WTC11 (cell line): ENCODE measurements around the gene TBL1X. TPM values are rescaled to one million over a fixed set of nuclear protein-coding genes. Genes with fewer than 3 reads are reported as not detected.
"Not testable (repeated sequence)": the region's sequence is repeated elsewhere in the genome, so short reads cannot be mapped to it uniquely, and the experiment has no call there.

ENCODE experiments used
- ATAC-seq: fragments of 200-7000 bp; cut with Tn5 transposase; 2 replicates; pipeline ENCODE4 v1.10.0; 2021; ENCODE audit warnings: mild to moderate bottlenecking, moderate library complexity
- CTCF ChIA-PET: fragments of 300-600 bp; sonication (Branson Sonifier 250); formaldehyde crosslinking; loops from one replicate; lab custom pipeline; 2021; ENCODE audit warnings: antibody characterized with exemption; lab: Charles Lee
- POLR2A ChIA-PET: fragments of 350-600 bp; sonication (Branson Sonifier 250); formaldehyde crosslinking; loops from one replicate; lab custom pipeline; 2021; ENCODE audit warnings: antibody characterized with exemption; lab: Charles Lee
- DNase-seq: peaks from one replicate; pipeline ENCODE4 v3.0.0; 2021; ENCODE audit warnings: low spot score
- H3K27ac Mint-ChIP-seq: 2 replicates; pipeline ENCODE4 v1.8.0; 2021; ENCODE audit warnings: mixed read lengths
- H3K27me3 Mint-ChIP-seq: 2 replicates; pipeline ENCODE4 v1.8.0; 2021; ENCODE audit warnings: low read depth, mild to moderate bottlenecking, moderate library complexity, mixed read lengths
- H3K36me3 Mint-ChIP-seq: 2 replicates; pipeline ENCODE4 v1.8.0; 2021; ENCODE audit warnings: mixed read lengths
- H3K4me1 Mint-ChIP-seq: 2 replicates; pipeline ENCODE4 v1.8.0; 2022; ENCODE audit warnings: mixed read lengths
- H3K4me3 Mint-ChIP-seq: 2 replicates; pipeline ENCODE4 v1.8.0; 2021; ENCODE audit warnings: mild to moderate bottlenecking, moderate library complexity, mixed read lengths
- H3K9me3 Mint-ChIP-seq: 2 replicates; pipeline ENCODE4 v1.8.0; 2021; ENCODE audit warnings: mixed read lengths
- ARID4B ChIP-seq: sonication (generic); formaldehyde crosslinking; IDR thresholded peaks from 2 replicates; pipeline ENCODE4 v1.8.0; 2023; ENCODE audit warnings: missing genetic modification reagents, mild to moderate bottlenecking, borderline replicate concordance
- CREB1 ChIP-seq: sonication (generic); formaldehyde crosslinking; IDR thresholded peaks from 2 replicates; pipeline ENCODE4 v1.8.0; 2023; ENCODE audit warnings: mild to moderate bottlenecking, missing genetic modification reagents
- E2F5 ChIP-seq: sonication (generic); formaldehyde crosslinking; IDR thresholded peaks from 2 replicates; pipeline ENCODE4 v1.8.1; 2022; ENCODE audit warnings: mild to moderate bottlenecking, moderate library complexity, missing genetic modification reagents
- FOXK1 ChIP-seq: sonication (generic); formaldehyde crosslinking; IDR thresholded peaks from 2 replicates; pipeline ENCODE4 v1.8.0; 2022; ENCODE audit warnings: mild to moderate bottlenecking, moderate library complexity, missing genetic modification reagents
- HMGXB4 ChIP-seq: sonication (generic); formaldehyde crosslinking; IDR thresholded peaks from 2 replicates; pipeline ENCODE4 v1.8.1; 2023; ENCODE audit warnings: mild to moderate bottlenecking, moderate library complexity, missing genetic modification reagents
- PRDM15 ChIP-seq: sonication (generic); formaldehyde crosslinking; IDR thresholded peaks from 2 replicates; pipeline ENCODE4 v1.8.0; 2022; ENCODE audit warnings: missing genetic modification reagents
- SOX15 ChIP-seq: fragments of 250-450 bp; sonication (Bioruptor Pico); IDR thresholded peaks from 2 replicates; pipeline ENCODE4 v1.9.0; 2021; ENCODE audit warnings: mild to moderate bottlenecking
- TCF7 ChIP-seq: sonication (generic); formaldehyde crosslinking; IDR thresholded peaks from 2 replicates; pipeline ENCODE4 v1.8.0; 2022; ENCODE audit warnings: mild to moderate bottlenecking, low read depth, missing genetic modification reagents, moderate library complexity
- TP53 ChIP-seq: sonication (generic); formaldehyde crosslinking; IDR thresholded peaks from 2 replicates; pipeline ENCODE4 v1.8.1; 2023; ENCODE audit warnings: mild to moderate bottlenecking, missing genetic modification reagents
- total RNA-seq: library from RNA; stranded (reverse); gene quantifications from 3 replicates; pipeline ENCODE4 v1.2.3, GENCODE V29; 2021
- TF ChIP-seq, protein P1 (sequence below): sonication (generic); formaldehyde crosslinking; IDR thresholded peaks from 2 replicates; pipeline ENCODE4 v1.8.1; 2022; ENCODE audit warnings: low read depth, mild to moderate bottlenecking, moderate library complexity, missing genetic modification reagents, borderline replicate concordance

TBL1X gene
- total RNA-seq, 1 experiment from 2014 or later, result 27.7 TPM

DNA sequence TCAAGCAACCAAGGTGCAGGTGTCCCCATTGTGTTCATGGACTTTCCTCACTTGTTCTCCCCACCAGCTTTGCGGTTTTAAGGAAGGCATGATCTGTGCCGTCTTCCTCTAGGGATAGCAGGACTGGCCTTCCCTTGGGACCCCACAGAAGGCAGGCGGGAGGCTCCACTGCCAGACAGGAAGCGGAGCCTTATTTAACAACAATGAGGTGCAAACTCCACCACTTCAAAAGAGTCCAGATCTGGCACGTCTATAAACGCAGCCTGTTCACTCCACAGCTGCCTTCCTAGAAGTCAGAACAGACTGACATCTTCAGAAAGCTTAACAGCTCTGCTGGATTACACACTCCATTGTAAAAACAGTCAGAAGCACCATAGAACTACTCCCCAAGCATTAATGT, 302.5 kb downstream of the TBL1X start (continued):
- TF ChIP-seq ARID4B (CRISPR knock-in tag) (no peak), FOXK1 (CRISPR knock-in tag) (no peak)

DNA sequence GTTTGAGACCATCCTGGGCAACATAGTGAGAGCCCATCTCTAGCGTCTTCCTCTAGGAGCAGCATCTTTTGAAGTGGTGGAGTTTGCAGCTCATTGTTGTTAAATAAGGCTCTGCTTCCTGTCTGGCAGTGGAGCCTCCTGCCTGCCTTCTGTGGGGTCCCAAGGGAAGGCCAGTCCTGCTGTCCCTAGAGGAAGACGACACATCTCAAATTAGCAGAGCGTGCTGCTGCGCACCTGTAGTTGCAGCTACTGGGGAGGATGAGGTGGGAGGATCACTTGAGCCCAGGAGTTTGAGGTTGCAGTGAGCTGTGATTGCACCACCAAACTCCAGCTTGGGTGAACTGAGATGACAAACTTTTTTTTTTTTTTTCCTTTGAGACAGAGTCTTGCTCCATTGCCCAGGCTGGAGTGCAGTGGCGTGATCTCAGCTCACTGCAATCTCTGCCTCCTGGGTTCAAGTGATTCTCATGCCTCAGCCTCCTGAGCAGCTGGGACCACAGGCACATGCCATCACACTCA, 303.5 kb downstream of the TBL1X start:
- H3K9me3 Mint-ChIP-seq, H3K4me3 Mint-ChIP-seq, H3K36me3 Mint-ChIP-seq, DNase-seq, H3K4me1 Mint-ChIP-seq, H3K27ac Mint-ChIP-seq, ATAC-seq, POLR2A ChIA-PET, H3K27me3 Mint-ChIP-seq: not testable (repeated sequence)
- CTCF ChIA-PET, result interaction anchor here (1.2 kb wide), 1 partner anchor 16 kb away, joined by 3 read pairs; no protein-coding TSS in a partner anchor

GRCh38 chrX:9770319-9770718, 305.5 kb downstream of the TBL1X start:
- no peak overlapping the region for H3K27ac Mint-ChIP-seq

GRCh38 chrX:9772943-9773342, 308.1 kb downstream of the TBL1X start:
- no peak overlapping the region for H3K27ac Mint-ChIP-seq
- no peaks in the 10 kb centered on the region for H3K4me1 Mint-ChIP-seq
- no peak for TF ChIP-seq SOX15 (CRISPR knock-in tag)
- no peak for TF ChIP-seq CREB1 (CRISPR knock-in tag)
- no peak for TF ChIP-seq HMGXB4 (CRISPR knock-in tag)
- TF ChIP-seq, protein P1, sequence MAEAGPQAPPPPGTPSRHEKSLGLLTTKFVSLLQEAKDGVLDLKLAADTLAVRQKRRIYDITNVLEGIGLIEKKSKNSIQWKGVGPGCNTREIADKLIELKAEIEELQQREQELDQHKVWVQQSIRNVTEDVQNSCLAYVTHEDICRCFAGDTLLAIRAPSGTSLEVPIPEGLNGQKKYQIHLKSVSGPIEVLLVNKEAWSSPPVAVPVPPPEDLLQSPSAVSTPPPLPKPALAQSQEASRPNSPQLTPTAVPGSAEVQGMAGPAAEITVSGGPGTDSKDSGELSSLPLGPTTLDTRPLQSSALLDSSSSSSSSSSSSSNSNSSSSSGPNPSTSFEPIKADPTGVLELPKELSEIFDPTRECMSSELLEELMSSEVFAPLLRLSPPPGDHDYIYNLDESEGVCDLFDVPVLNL, result no peak
- TF ChIP-seq PRDM15, result no peak
- DNase-seq (no peak), ATAC-seq (no peak)
- H3K9me3 Mint-ChIP-seq, result no peaks in the 10 kb centered on the region
- CTCF ChIA-PET, result no interaction called here
- peaks cover 4% of the 10 kb centered on the region; the same call in 1 of the 2 replicates for H3K36me3 Mint-ChIP-seq
- POLR2A ChIA-PET, result no interaction called here
- H3K4me3 Mint-ChIP-seq, result no peak overlapping the region
- no peaks in the 10 kb centered on the region for H3K27me3 Mint-ChIP-seq

More at GRCh38 chrX:9770319-9770718, 305.5 kb downstream of the TBL1X start:
- TF ChIP-seq TCF7 (CRISPR knock-in tag) (no peak), E2F5 (CRISPR knock-in tag) (no peak), TP53 (no peak)
- ATAC-seq (no peak), DNase-seq (no peak)
- POLR2A ChIA-PET, result no interaction called here
- Mint-ChIP-seq H3K36me3 (no peaks in the 10 kb centered on the region), H3K4me3 (no peak overlapping the region), H3K9me3 (no peaks in the 10 kb centered on the region), H3K27me3 (no peaks in the 10 kb centered on the region), H3K4me1 (peaks cover 3% of the 10 kb centered on the region)
- CTCF ChIA-PET, result interaction anchor here (0.7 kb wide), 1 partner anchor 10 kb away, joined by 3 read pairs; no protein-coding TSS in a partner anchor
